Stimulated activated CD8-positive, alpha-beta memory T cell treated with anti-CD3 and anti-CD28 coated beads, Interleukin-15, amount 100 ng/mL, for 4 hours (primary cell): ENCODE data around the gene TMSB4X.
"Not testable (repeated sequence)": the region's sequence is repeated elsewhere in the genome, so short reads cannot be mapped to it uniquely, and the experiment has no call there.

Experiments
- DNase-seq, 2 donors: peaks; one replicate each; pipeline ENCODE4 v3.0.0-alpha.2; 2020; ENCODE audit warnings: low read depth in 2 of 2

The TMSB4X gene

DNA sequence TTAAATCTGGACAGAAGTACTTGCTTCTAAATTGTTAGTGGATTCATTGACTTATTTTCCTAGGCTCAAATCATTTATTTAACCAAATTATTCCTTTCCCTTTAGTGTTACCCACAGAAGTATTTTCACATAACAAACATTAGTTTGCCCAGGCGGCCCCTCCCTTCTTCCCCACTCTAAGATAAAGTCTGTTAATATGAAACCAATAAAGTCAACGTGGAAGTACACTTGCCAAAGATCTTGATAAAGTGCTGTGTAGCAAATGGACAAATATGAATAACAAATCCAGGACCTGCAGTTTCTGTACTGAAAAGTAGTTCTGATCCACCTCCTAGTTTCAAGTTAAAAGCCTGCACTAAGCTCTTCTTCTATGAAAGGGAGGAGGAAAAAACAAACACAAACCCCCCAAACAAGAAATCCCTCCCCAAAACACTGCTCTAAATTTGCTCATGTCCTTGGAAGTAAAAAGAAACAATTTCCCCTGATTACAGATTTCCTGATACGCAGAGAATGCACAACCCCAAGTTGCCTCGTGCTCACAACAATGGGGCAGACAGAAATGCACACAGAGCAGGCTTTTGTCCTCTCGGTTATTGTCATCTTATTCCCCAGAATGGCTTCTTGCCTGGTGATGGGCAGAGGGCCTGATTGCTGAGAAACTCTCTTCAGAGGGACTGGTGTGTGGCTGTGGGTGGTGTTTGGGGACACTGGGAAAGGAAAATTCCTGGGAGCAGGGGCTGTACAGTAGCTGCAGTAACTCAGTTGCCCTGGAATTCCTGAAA is 23.2 kb downstream of the TMSB4X start:
- no peak for DNase-seq

DNA sequence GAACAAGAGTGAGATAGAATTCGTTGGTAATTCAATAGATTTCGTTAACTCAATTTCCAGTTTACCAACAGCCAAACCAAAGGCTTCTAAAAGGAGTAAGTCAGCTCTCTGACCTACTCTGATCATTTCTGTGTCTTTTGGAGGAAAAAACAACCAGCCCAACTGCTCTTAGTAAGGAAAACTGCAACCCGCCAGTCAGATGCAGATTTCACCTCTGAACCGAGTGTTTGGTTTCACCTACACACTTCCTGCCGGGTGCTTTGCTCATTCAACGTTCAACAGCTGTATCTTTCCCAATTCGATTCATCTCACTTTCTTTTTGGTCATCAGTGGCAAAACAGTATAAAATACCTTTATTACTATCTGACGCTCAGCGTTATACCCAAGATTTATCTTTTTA is 24.5 kb downstream of the TMSB4X start:
- DNase-seq: no peak

DNA sequence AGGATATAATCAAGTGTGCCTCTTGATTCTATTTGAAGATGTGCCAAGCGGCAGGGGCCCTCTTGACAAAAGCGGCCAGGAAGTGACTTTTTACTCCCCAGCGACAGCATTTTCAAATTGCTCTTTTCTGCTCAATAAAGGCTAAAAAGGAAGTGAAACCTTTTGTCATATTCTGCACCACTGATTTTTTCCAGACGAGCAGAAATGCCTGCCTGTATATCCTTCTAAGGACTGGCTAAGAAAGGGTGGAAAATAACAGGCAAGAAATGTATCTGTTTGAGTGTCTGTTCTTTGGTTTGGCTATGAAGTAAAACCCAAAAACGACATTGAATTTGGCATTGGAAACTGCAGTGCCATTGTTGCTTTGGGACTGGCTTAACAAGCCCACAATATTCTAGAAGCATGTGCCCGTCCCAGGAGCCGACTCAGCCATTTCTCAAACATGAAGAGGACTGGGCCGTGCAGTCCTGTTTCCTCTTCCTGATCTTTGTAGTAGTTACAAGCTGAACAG is 25.4 kb downstream of the TMSB4X start:
- no peak for DNase-seq

DNA sequence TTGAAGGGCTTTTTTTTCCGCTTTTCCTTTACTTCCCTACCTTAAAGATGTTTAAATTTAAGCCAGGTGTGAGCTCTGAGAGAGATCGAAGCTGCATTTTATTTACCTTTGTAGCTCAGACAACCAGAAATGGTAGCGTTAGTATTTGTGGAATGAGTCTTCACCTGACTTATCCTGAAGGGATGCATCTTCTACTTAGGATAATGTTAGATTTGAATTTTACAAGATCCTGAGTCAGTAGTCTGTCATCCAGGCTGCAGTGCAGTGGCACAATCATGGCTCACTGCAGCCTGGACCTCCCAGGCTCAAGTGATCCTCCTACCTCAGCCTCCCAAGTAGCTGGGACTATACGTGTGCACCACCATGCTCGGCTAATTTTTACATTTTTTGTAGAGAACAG is 26.2 kb downstream of the TMSB4X start:
- DNase-seq: no peak

DNA sequence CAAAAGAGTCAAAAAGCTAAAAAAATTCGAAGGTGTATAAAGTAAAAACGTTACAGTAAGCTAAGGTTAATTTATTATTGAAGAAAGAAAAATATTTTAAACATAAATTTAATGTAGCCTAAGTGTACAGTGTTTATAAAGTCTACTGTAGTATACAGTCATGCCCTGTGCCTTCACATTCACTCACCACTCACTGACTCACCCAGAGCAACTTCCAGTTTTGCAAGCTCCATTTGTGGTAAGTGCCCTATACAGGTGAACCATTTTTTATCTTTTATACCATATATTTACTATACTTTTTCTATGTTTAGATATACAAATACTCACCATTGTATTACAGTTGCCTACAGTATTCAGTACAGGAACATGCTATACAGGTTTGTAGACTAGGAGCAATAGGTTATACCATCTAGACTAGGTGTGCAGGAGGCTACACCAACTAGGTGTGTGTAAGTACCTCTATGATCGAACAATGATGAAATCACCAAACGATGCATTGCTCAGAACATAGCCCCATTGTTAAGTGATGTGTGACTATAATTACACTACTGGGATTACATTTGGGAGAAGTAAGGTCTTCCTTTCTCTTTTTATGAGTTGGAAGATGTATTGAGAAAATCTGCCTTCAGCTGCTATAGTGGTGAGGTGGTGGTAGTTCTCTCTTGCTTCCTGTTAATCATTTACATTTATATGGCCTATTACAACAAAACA is 27.2 kb downstream of the TMSB4X start:
- no peak for DNase-seq

GRCh38 chrX:13005661-13006473 is 31.0 kb downstream of the TMSB4X start:
- no peak for DNase-seq

DNA sequence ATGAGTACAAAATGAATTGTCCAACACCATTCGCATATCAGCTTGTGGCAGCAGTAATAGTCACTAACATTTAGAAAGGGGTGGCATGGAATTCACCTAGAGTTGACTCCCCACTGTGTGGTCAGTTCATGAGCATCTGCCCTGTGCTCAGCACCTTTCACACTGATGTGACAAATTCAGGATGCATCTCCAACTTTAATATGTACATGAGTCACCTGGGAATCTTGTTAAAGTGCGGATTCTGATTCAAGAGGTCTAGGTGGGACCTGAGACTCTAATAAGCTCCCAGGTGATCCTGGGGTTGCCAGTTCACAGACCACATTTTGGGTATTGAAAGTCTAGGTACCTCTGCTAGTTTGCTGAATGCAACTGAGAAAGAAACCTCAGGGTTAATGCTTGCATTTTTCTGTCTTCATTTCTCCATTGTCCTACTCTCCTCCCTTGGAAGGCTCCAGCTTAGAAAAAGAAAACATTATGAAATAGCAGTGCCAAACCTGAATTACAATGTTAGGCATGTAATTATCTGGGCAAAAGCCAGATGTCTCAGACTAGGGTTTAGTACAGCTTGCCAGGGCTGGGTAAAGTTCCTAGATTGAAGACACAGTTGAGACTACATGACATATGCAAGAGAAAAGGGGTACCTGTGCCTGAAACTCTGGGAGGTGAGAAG is 32.7 kb downstream of the TMSB4X start:
- no peak for DNase-seq

GRCh38 chrX:13008189-13008533 is 33.3 kb downstream of the TMSB4X start:
- DNase-seq: no peak

- DNase-seq: no peak
Observed at GRCh38 chrX:13008851-13009250, 33.9 kb downstream of the TMSB4X start.

DNA sequence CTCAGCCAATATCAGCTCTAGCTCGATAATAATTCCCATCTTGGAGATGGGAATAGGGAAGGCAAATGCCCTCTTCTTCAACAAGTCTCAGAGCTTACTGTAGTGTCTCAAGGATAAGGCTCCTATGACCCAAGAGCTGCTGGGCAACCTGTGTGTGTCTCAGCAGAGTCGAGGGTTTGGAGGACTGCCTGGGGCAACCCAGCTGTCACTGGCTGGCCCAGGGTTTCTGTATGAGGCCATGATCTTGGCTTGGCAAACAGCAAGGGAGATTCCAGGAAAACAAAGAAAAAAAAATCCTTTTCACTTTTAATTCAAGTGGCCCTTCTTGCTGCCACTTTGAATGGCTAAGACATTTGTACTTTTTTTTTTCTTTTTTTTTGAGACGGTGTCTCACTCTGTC is 34.4 kb downstream of the TMSB4X start:
- DNase-seq: no peak

GRCh38 chrX:13009844-13010243 is 34.9 kb downstream of the TMSB4X start:
- DNase-seq: no peak

- no peak for DNase-seq
Observed at GRCh38 chrX:13010546-13010945, 35.6 kb downstream of the TMSB4X start.

DNA sequence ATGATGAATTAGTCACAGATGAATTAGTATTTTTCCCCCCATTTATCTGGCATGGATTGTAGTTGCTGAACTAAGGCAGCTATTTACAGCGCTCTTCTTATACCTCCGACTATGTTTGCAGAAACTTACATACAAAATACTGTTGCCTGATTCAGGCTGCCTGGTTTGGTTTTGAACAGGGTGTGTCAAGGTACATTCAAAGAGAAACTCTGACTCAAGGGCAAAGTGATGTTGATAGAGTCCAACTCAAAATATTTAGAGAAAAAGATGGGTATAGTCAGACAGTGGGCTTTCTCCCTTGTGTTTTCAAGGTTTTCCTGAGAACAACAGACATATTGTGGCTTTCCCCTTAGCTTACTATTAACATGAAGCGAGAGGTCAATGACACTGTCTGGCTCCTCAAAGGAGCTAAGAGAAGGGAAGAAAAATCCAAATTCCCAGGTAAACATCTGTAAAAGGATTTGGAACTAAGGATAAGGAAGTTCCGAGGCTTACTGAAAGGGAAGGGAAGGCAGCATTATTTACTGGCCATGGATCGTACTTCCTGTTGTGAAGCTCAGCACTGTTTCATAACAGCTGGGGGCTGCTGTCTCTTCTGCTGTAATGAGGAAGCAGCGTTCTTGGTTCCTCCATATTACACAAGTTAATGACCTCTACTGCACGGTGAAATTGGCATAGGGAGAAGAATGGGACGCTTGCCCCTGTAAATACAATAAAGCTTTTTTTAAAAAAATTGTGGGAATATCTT is 38.6 kb downstream of the TMSB4X start:
- DNase-seq: no peak

DNA sequence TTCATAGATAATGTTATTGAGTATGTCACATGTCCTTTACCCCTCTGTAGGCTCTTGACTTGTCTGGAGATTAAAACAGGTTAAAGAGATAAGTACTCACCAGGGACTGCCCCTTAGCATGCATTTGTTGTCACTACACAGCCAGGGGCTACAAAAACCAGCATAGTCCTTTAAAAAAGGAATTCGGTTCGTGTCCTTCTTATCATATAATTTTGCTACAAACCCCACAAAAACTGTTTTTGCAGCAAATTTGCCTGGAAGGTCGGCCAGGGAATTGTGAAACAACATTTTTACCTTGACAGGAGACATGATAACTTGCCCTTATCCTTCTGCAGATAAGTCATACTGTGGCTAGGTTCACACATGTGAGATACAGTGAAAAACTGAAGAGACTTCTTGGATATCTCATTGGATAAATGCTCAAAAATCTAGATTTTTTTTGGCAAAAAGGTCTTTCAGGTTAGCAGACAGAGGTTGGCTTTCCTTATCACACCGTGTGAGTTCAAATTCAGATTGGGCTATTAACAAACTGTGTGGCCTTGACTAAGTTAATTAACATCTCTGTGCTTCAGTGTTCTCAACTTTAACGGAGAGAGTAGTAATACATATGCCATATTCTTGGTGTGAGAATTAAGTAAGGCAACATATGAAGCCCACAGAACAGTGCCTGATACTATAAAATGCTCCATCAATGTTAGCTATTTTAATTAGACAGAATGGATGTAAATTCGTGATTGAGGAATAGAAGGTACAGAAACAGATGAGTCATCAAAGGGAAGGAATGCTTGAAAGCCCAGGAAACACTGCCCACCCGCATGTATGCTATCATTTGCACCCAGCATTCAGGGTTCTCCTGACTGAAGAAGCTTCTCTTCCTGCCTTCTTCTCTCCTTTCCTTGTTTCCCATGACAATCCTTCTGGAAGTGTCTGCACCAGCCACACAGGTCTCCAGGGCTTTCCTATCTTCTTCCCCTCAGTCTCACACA is 39.5 kb downstream of the TMSB4X start:
- no peak for DNase-seq

DNA sequence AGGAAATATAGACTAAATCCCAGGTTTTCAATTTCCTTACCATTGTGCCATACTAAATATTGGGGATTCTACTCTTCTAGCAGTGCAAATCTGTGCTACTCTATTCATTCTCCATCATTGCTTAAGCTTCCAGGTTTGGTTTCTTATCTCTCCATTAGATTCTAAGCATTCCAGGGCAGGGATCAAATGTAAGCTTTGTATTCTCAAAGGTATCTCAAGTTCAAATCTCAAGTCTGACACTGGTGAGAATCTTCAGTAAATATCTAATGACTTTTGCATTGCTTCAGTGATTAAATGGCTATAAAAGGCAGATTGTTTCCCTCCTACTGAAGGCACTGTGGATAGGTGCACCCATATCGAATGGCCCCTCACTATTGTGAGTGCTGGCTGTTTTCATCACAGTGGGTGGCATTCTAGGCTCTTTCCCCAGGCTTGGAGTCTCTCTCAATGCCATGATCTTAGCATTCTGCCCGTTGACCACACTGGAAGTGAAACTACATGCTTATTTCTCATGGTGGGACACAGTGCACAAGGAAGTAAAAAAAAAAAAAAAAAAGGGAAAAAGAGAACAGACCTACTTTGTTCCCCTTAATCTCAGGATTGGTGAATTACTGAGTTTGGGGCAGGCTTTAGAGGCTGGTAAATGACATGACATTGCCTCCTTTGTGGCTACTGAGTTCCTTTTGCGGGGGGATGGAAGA is 40.8 kb downstream of the TMSB4X start:
- DNase-seq: no peak

GRCh38 chrX:13016731-13017130 is 41.8 kb downstream of the TMSB4X start:
- not testable (repeated sequence) for DNase-seq

DNA sequence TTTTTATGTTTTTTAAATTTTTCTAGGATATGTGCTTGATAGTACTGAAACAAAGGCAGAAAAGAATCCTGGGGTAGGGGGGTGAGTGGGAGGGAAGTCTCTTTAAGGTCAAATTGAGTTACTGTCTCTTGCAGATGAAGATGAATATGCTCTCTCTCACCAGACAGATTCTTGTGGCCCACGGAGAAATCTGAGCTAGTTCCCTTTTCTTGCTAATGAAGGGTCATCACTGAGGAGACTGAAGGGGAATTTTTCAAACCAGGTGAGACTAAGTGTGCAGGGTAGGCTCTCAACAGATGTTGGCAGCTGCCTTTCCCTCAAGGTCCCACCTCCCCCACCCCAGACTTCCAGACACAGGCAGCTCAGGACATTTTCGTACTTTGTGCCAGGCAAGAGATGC is 48.0 kb downstream of the TMSB4X start:
- DNase-seq: no peak

DNA sequence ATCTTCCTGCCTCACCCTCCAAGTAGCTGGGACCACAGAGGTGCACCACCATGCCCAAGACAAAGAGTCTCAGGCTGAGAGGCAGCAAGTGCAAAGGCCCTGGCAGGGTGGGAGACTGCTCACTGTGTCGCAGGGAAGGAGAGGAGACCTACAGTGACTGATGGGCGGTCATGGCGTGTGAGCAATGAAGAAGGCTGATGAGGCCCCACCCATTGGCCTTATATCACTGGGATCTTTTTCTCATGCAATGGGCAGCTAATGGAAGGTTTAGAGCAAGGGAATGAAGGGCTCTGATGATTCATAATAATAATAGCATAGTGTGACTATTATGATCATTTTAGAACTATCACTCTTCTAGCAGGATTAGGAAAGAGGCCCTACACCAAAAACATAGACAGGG is 48.7 kb downstream of the TMSB4X start:
- DNase-seq: no peak

- DNase-seq: no peak
Observed at GRCh38 chrX:13023979-13024378, 49.1 kb downstream of the TMSB4X start.
